Neural cell (in vitro differentiated cells): Measurements from ENCODE around the gene CTDSP2. TPM values are rescaled to one million over a fixed set of nuclear protein-coding genes. Genes with fewer than 3 reads are reported as not detected.
A peak's percentile ranks its signal among the peaks of the same experiment; 100 is the strongest.

Source experiments
- H2AFZ ChIP-seq: fragments of 200-600, 300-800 bp; sonication (generic), shearing (Covaris generic); 2 replicates; pipeline ENCODE4 v1.6.0; 2014; ENCODE audit warnings: low read depth, mild to moderate bottlenecking, antibody characterized with exemption, low read length, moderate library complexity
- H3F3A ChIP-seq: fragments of 200-600 bp; shearing (Covaris generic); 2 replicates; pipeline ENCODE4 v1.6.1; 2016; ENCODE audit warnings: mild to moderate bottlenecking, moderate library complexity, mixed read lengths, antibody characterized with exemption, low read length; ENCODE audit not compliant: insufficient read depth, poor library complexity, severe bottlenecking
- H3K27ac ChIP-seq: fragments of 200-600, 300-800 bp; sonication (generic), shearing (Covaris generic); 2 replicates; pipeline ENCODE4 v1.5.1; 2014; ENCODE audit warnings: mild to moderate bottlenecking, low read length, moderate library complexity
- H3K27me3 ChIP-seq: fragments of 300-800, 200-600 bp; sonication (generic), shearing (Covaris generic); 2 replicates; pipeline ENCODE4 v1.6.0; 2014; ENCODE audit warnings: mild to moderate bottlenecking, low read depth, low read length, moderate library complexity; ENCODE audit not compliant: insufficient read depth
- H3K36me3 ChIP-seq: fragments of 300-800, 200-600 bp; sonication (generic), shearing (Covaris generic); 2 replicates; pipeline ENCODE4 v1.5.1; 2014; ENCODE audit warnings: mild to moderate bottlenecking, antibody characterized with exemption, low read length, moderate library complexity; ENCODE audit not compliant: insufficient read depth
- H3K4me2 ChIP-seq: fragments of 300-800, 200-600 bp; sonication (generic), shearing (Covaris generic); 2 replicates; pipeline ENCODE4 v1.6.0; 2014; ENCODE audit warnings: mild to moderate bottlenecking, low read length
- H3K4me3 ChIP-seq: fragments of 300-800, 200-600 bp; sonication (generic), shearing (Covaris generic); 2 replicates; pipeline ENCODE4 v1.5.1; 2014; ENCODE audit warnings: mild to moderate bottlenecking, low read length, moderate library complexity
- H3K79me2 ChIP-seq: fragments of 200-600 bp; shearing (Covaris generic); replicated peaks from 2 replicates; pipeline ENCODE4 v1.6.0; 2014; ENCODE audit warnings: mild to moderate bottlenecking, low read length, moderate library complexity; ENCODE audit not compliant: insufficient read depth
- H3K9ac ChIP-seq: fragments of 300-800, 200-600 bp; sonication (generic), shearing (Covaris generic); 2 replicates; pipeline ENCODE4 v1.6.1; 2016; ENCODE audit warnings: mild to moderate bottlenecking, low read length, mixed read lengths
- H3K9me2 ChIP-seq: fragments of 200-600 bp; shearing (Covaris generic); 2 replicates; pipeline ENCODE4 v1.6.1; 2016; ENCODE audit warnings: mild to moderate bottlenecking, low read length, mixed read lengths; ENCODE audit not compliant: insufficient read depth
- H3K9me3 ChIP-seq: fragments of 200-600, 300-800 bp; sonication (generic), shearing (Covaris generic); 2 replicates; pipeline ENCODE4 v1.6.1; 2016; ENCODE audit warnings: mild to moderate bottlenecking, mixed run types, low read length, moderate library complexity, mixed read lengths
- H4K20me1 ChIP-seq: fragments of 200-600 bp; shearing (Covaris generic); 2 replicates; pipeline ENCODE4 v1.6.1; 2016; ENCODE audit warnings: mild to moderate bottlenecking, mixed run types; ENCODE audit not compliant: insufficient read depth
- EP300 ChIP-seq: fragments of 450-650 bp; conservative IDR thresholded peaks from 2 replicates; pipeline ENCODE4 v1.6.1; 2014; ENCODE audit warnings: antibody characterized with exemption, mild to moderate bottlenecking, moderate library complexity; ENCODE audit not compliant: poor library complexity, severe bottlenecking
- EZH2 ChIP-seq: fragments of 200-600, 300-800 bp; shearing (Covaris generic), sonication (generic); IDR thresholded peaks from 2 replicates; pipeline ENCODE4 v1.6.1; 2014; ENCODE audit warnings: antibody characterized with exemption, low read length, borderline replicate concordance, mild to moderate bottlenecking; ENCODE audit not compliant: insufficient read depth, poor library complexity, severe bottlenecking
- MXI1 ChIP-seq: fragments of 450-650 bp; conservative IDR thresholded peaks from 2 replicates; pipeline ENCODE4 v1.6.1; 2014; ENCODE audit warnings: antibody characterized with exemption, mild to moderate bottlenecking; ENCODE audit not compliant: poor library complexity, severe bottlenecking
- POLR2AphosphoS5 ChIP-seq: IDR thresholded peaks from 2 replicates; pipeline ENCODE4 v1.6.1; 2012
- RAD21 ChIP-seq: fragments of 450-650 bp; conservative IDR thresholded peaks from 2 replicates; pipeline ENCODE4 v1.6.1; 2014; ENCODE audit warnings: antibody characterized with exemption, mild to moderate bottlenecking, moderate library complexity
- SMC3 ChIP-seq: fragments of 450-650 bp; conservative IDR thresholded peaks from 2 replicates; pipeline ENCODE4 v1.6.1; 2014; ENCODE audit warnings: antibody characterized with exemption, mild to moderate bottlenecking, moderate library complexity; ENCODE audit not compliant: poor library complexity
- TAF1 ChIP-seq: IDR thresholded peaks from 2 replicates; pipeline ENCODE4 v1.6.1; 2012; ENCODE audit warnings: low read depth
- polyA plus RNA-seq: library from polyadenylated mRNA; depleted of rRNA; stranded (reverse); fragments of >200 nt; gene quantifications from 2 replicates; pipeline ENCODE4 v1.2.3, GENCODE V29; 2014
- TF ChIP-seq, protein P1 (sequence below): IDR thresholded peaks from 2 replicates; pipeline ENCODE4 v1.6.1; 2012; ENCODE audit warnings: borderline replicate concordance
- TF ChIP-seq, protein P2 (sequence below): fragments of 450-650 bp; IDR thresholded peaks from 2 replicates; pipeline ENCODE4 v1.5.1; 2014; ENCODE audit warnings: antibody characterized with exemption, mild to moderate bottlenecking, moderate library complexity; ENCODE audit not compliant: poor library complexity, severe bottlenecking

The CTDSP2 gene
- polyA plus RNA-seq, 1 donor from 2014 or later: 23.6 TPM

DNA sequence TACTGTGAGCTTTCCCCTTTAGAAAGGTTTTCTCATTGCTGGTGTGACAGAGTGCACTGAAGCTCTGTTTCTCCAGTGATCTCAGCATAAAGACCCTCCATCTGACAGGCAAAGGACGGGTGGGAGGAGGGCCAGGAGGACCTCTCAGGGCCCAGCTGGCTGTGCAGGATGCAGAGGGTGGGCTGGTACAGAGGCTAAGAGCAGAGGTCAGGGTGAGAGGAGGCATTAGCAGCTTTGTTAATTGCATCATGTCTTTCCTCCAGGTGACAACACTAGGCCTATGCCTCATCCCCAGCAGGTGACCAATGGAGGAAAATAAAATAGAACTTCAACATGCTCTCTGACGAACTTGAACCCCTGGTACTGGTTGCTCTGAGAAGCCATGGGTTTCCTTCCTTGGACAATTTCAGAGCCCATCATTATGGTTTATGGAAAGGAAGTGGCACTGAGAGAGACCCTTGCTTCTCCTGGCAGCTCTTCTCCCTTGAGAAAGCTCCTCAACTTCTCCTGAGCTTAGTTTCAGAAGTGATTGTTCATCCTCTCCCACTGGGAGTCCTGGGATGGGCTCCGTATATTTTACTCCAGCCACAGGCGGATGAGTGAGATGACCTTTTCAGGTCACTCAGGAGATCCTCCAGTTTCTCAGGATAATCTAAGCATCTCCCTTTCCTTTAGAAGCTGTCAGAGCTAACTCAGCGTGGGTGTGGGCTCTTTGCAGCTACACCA is 49.0 kb upstream of the CTDSP2 start:
- Histone ChIP-seq H3F3A (no peaks in the 10 kb centered on the region), H2AFZ (peak overlapping the region; percentile 60), H3K9me3 (no peaks in the 10 kb centered on the region), H3K79me2 (no peaks in the 10 kb centered on the region), H3K4me3 (peak overlapping the region; percentile 63), H3K9ac (no peak overlapping the region), H3K36me3 (no peaks in the 10 kb centered on the region), H3K4me2 (no peak overlapping the region), H4K20me1 (no peaks in the 10 kb centered on the region), H3K27me3 (no peaks in the 10 kb centered on the region), H3K27ac (no peak overlapping the region), H3K9me2 (no peaks in the 10 kb centered on the region)
- TF ChIP-seq RAD21 (no peak), EP300 (no peak), MXI1 (no peak), SMC3 (no peak), TAF1 (no peak), POLR2AphosphoS5 (no peak), EZH2 (no peak)
- TF ChIP-seq, protein P1, sequence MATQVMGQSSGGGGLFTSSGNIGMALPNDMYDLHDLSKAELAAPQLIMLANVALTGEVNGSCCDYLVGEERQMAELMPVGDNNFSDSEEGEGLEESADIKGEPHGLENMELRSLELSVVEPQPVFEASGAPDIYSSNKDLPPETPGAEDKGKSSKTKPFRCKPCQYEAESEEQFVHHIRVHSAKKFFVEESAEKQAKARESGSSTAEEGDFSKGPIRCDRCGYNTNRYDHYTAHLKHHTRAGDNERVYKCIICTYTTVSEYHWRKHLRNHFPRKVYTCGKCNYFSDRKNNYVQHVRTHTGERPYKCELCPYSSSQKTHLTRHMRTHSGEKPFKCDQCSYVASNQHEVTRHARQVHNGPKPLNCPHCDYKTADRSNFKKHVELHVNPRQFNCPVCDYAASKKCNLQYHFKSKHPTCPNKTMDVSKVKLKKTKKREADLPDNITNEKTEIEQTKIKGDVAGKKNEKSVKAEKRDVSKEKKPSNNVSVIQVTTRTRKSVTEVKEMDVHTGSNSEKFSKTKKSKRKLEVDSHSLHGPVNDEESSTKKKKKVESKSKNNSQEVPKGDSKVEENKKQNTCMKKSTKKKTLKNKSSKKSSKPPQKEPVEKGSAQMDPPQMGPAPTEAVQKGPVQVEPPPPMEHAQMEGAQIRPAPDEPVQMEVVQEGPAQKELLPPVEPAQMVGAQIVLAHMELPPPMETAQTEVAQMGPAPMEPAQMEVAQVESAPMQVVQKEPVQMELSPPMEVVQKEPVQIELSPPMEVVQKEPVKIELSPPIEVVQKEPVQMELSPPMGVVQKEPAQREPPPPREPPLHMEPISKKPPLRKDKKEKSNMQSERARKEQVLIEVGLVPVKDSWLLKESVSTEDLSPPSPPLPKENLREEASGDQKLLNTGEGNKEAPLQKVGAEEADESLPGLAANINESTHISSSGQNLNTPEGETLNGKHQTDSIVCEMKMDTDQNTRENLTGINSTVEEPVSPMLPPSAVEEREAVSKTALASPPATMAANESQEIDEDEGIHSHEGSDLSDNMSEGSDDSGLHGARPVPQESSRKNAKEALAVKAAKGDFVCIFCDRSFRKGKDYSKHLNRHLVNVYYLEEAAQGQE: no peak
- TF ChIP-seq, protein P2, sequence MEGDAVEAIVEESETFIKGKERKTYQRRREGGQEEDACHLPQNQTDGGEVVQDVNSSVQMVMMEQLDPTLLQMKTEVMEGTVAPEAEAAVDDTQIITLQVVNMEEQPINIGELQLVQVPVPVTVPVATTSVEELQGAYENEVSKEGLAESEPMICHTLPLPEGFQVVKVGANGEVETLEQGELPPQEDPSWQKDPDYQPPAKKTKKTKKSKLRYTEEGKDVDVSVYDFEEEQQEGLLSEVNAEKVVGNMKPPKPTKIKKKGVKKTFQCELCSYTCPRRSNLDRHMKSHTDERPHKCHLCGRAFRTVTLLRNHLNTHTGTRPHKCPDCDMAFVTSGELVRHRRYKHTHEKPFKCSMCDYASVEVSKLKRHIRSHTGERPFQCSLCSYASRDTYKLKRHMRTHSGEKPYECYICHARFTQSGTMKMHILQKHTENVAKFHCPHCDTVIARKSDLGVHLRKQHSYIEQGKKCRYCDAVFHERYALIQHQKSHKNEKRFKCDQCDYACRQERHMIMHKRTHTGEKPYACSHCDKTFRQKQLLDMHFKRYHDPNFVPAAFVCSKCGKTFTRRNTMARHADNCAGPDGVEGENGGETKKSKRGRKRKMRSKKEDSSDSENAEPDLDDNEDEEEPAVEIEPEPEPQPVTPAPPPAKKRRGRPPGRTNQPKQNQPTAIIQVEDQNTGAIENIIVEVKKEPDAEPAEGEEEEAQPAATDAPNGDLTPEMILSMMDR: no peak

DNA sequence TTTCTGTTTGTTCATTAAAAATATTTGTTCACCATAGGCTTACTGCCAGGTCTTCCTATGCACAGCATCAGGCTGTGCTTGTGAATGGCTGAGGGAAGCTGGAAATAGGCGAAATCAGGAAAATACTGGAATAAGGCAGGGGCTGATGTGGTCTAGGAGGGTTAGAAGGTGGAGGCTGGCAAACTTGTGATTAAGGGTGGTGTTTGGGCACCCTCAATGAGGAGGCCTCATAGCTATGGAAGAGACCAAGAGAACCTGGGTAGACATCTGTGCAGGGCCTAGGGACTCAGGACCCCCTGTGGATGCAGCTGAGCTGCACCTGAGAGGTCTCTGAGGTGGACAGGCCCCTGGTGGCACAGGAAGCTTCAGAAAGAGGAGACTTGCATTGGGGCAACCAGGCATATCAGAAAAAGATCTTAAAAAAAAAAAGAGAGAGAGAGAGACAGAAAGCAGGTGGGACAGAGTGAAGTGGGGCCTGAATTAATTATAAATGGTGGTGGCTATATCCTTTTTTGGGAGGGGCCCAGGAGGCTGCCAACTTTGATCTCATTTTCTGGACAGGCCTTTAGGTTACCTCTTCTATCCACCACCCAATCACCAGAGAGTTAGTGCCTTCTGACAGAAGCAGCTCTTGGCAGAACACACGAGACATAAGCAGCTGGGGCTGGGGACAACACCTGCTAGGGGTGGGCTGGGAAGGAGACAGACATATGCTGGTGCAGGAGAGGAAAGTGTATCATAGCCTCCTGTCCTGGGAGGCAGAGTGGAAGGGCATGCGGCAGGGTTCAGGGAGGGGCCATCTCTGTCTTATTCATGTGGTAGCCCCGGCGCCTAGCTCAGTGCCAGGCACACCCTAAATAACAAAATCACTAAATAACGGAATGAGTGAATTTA is 48.1 kb upstream of the CTDSP2 start:
- no peak for TF ChIP-seq SMC3
- TF ChIP-seq MXI1: no peak
- Histone ChIP-seq H3K9ac (no peak overlapping the region), H3K27me3 (no peaks in the 10 kb centered on the region), H3K9me2 (no peaks in the 10 kb centered on the region), H3K79me2 (no peaks in the 10 kb centered on the region), H3K4me3 (no peak overlapping the region), H2AFZ (no peak overlapping the region), H3F3A (no peaks in the 10 kb centered on the region), H4K20me1 (no peaks in the 10 kb centered on the region), H3K9me3 (no peaks in the 10 kb centered on the region), H3K36me3 (no peaks in the 10 kb centered on the region), H3K27ac (no peak overlapping the region), H3K4me2 (no peak overlapping the region)
